ENCODE data around the gene COL6A5. TPM values are rescaled to one million over a fixed set of nuclear protein-coding genes. Genes with fewer than 3 reads are reported as not detected.

COL6A5 gene, protein sequence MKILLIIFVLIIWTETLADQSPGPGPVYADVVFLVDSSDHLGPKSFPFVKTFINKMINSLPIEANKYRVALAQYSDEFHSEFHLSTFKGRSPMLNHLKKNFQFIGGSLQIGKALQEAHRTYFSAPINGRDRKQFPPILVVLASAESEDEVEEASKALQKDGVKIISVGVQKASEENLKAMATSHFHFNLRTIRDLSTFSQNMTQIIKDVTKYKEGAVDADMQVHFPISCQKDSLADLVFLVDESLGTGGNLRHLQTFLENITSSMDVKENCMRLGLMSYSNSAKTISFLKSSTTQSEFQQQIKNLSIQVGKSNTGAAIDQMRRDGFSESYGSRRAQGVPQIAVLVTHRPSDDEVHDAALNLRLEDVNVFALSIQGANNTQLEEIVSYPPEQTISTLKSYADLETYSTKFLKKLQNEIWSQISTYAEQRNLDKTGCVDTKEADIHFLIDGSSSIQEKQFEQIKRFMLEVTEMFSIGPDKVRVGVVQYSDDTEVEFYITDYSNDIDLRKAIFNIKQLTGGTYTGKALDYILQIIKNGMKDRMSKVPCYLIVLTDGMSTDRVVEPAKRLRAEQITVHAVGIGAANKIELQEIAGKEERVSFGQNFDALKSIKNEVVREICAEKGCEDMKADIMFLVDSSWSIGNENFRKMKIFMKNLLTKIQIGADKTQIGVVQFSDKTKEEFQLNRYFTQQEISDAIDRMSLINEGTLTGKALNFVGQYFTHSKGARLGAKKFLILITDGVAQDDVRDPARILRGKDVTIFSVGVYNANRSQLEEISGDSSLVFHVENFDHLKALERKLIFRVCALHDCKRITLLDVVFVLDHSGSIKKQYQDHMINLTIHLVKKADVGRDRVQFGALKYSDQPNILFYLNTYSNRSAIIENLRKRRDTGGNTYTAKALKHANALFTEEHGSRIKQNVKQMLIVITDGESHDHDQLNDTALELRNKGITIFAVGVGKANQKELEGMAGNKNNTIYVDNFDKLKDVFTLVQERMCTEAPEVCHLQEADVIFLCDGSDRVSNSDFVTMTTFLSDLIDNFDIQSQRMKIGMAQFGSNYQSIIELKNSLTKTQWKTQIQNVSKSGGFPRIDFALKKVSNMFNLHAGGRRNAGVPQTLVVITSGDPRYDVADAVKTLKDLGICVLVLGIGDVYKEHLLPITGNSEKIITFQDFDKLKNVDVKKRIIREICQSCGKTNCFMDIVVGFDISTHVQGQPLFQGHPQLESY (N-terminal part only)
- not detected for polyA plus RNA-seq (2013, experiment 1 of 4)
- not detected for polyA plus RNA-seq (2013, experiment 2 of 4)
- not detected for polyA plus RNA-seq (2013, experiment 3 of 4)
- not detected for polyA plus RNA-seq (2013, experiment 4 of 4)

DNA sequence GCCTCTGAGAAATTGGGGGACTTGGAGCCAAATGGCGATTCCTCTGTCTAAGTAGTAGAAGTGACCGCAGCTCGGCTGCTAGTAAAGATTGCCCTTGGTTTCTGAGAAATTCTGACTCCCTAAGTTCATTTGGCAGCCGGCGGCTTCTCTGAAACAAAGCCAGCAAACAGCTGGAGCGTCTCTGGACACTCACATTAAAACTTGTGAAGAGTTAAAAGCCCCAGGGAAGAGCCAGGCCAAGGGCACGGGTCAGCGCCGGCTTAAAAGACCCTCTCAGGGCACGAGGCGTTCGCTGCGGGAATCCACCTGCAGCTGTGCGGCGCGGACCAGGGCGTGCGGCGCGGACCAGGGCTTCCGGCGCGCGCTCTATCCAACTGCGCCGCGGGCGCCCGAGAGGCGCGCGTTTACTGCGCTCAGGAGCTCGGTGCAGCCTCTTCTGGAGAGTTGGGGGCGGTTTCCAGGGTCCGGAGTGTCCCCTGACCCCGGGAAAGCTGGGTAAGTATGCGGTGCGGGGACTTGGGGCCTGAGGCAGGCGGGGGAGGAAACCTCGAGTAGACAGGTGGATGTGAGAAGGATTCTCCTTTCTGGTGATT lies at the start of gene COL6A5:
COL6A5 (plus strand) TSS at position 186 of the 593 bp plus-strand sequence. CDS start 27,967 bp downstream, outside the sequence.
- Histone ChIP-seq H3K4me1 (ENCODE audit: control insufficient read depth, insufficient read depth, low read length) (peaks cover 6% of the 10 kb centered on the region), H3K9me3 (ENCODE audit: control insufficient read depth, low read length) (no peaks in the 10 kb centered on the region), H3K27me3 (ENCODE audit: control insufficient read depth, insufficient read depth, low read length, poor library complexity, severe bottlenecking) (peaks cover 36% of the 10 kb centered on the region), H3K4me3 (ENCODE audit: insufficient read depth, low read depth, low read length) (peak within 1 kb of the TSS; percentile 23), H3K36me3 (ENCODE audit: control insufficient read depth, insufficient read depth, low read length) (no peaks in the 10 kb centered on the region), H3K27ac (ENCODE audit: insufficient read depth, low read depth, low read length, poor library complexity, severe bottlenecking) (no peak within 1 kb of the TSS)
- 2 to 3% methylated on average over 41 of the region's 41 CpGs for WGBS, 2 experiments

DNA sequence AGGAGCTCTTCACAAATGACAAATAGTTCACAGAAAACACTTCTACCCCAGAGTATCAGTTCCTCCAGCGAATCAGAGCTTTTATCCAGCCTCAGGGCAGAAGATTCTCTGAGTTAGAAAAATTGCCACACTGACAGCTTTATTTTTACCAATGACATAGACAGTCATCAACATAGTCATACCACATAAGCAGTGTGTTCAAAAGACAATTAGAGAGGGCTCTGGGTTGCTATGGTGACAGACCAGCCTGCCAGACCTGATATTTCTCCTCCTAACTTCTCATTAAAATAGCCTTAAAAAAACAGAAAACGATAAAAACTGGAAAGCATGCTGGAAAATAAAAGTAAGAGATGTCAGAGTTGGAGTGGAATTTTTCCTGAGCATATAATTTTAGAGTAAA lies 45.9 kb upstream of the COL6A5 start:
- Histone ChIP-seq H3K27ac (ENCODE audit: insufficient read depth, low read depth, low read length, poor library complexity, severe bottlenecking) (no peak overlapping the region), H3K9me3 (ENCODE audit: control insufficient read depth, low read length) (no peaks in the 10 kb centered on the region), H3K4me3 (ENCODE audit: insufficient read depth, low read depth, low read length) (no peak overlapping the region), H3K4me1 (ENCODE audit: control insufficient read depth, insufficient read depth, low read length) (no peaks in the 10 kb centered on the region), H3K27me3 (ENCODE audit: control insufficient read depth, insufficient read depth, low read length, poor library complexity, severe bottlenecking) (no peaks in the 10 kb centered on the region), H3K36me3 (ENCODE audit: control insufficient read depth, insufficient read depth, low read length) (no peaks in the 10 kb centered on the region)
- WGBS, 2 experiments: 48 to 69% methylated on average over 1 to 2 of the region's 2 CpGs

DNA sequence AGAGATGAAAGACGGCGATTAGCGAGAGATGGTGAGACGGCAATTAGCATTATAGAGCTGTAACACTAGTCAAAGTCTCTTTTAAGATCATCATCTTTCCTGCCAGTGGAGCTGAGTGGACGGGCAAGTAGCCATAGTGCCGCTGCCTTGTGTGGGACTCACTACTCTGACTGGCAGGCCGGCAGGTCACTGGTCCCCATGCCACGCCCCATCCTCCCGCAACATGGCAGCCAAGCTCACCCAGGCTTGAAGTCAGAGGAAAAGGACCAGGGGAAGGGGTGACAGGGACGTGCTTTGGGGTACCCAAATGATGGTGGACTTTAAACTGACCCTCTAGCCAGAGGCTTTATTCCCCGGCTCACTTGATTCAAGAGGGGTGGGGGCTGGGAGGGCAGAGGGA lies 44.6 kb upstream of the COL6A5 start:
- Histone ChIP-seq H3K4me1 (ENCODE audit: control insufficient read depth, insufficient read depth, low read length) (no peaks in the 10 kb centered on the region), H3K36me3 (ENCODE audit: control insufficient read depth, insufficient read depth, low read length) (no peaks in the 10 kb centered on the region), H3K27me3 (ENCODE audit: control insufficient read depth, insufficient read depth, low read length, poor library complexity, severe bottlenecking) (no peaks in the 10 kb centered on the region), H3K27ac (ENCODE audit: insufficient read depth, low read depth, low read length, poor library complexity, severe bottlenecking) (no peak overlapping the region), H3K4me3 (ENCODE audit: insufficient read depth, low read depth, low read length) (no peak overlapping the region), H3K9me3 (ENCODE audit: control insufficient read depth, low read length) (no peaks in the 10 kb centered on the region)
- 94 to 95% methylated on average over 11 of the region's 11 CpGs for WGBS, 2 experiments

DNA sequence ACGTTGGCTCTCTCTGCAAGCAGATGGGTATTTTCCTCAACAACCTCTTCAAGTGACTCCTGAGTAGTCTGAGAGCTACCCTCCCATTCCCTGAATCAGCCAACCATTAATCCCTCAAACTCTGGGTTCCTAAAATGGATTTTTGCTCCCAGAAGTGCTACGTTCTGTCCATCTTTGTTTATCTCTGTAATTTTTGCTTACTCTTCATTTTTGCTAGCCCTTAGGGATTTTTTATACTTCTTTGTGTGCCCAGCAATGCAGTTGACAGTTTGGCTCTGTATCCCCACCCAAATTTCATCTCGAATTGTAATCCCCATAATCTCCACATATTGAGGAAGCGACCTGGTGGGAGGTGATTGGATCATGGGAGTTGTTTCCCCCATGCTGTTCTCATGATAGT lies 35.4 kb upstream of the COL6A5 start:
- no peaks in the 10 kb centered on the region for H3K9me3 ChIP-seq (ENCODE audit: control insufficient read depth, low read length)
- no peak overlapping the region for H3K27ac ChIP-seq (ENCODE audit: insufficient read depth, low read depth, low read length, poor library complexity, severe bottlenecking)
- no peak overlapping the region for H3K4me3 ChIP-seq (ENCODE audit: insufficient read depth, low read depth, low read length)
- no peaks in the 10 kb centered on the region for H3K27me3 ChIP-seq (ENCODE audit: control insufficient read depth, insufficient read depth, low read length, poor library complexity, severe bottlenecking)
- no peaks in the 10 kb centered on the region for H3K36me3 ChIP-seq (ENCODE audit: control insufficient read depth, insufficient read depth, low read length)
- 81 to 92% methylated on average over 2 to 4 of the region's 4 CpGs for WGBS, 2 experiments
- H3K4me1 ChIP-seq (ENCODE audit: control insufficient read depth, insufficient read depth, low read length): no peaks in the 10 kb centered on the region

DNA sequence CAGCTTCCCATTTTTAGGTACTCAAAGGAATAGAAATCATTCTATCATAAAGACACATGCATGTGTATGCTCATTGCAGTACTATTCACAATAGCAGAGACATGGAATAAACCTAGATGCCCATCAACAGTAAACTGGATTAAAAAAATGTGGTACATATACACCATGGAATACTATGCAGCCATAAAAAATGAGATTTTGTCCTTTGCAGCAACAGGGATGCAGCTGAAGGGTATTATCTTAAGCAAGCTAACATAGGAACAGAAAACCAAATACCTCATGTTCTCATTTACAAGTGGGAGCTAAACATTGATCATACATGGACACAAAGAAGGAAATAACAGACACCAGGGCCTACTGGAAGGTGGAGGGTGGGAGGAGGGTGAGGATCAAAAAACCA lies 33.1 kb upstream of the COL6A5 start:
- Histone ChIP-seq H3K4me3 (ENCODE audit: insufficient read depth, low read depth, low read length) (no peak overlapping the region), H3K4me1 (ENCODE audit: control insufficient read depth, insufficient read depth, low read length) (no peaks in the 10 kb centered on the region), H3K9me3 (ENCODE audit: control insufficient read depth, low read length) (no peaks in the 10 kb centered on the region), H3K27me3 (ENCODE audit: control insufficient read depth, insufficient read depth, low read length, poor library complexity, severe bottlenecking) (no peaks in the 10 kb centered on the region), H3K27ac (ENCODE audit: insufficient read depth, low read depth, low read length, poor library complexity, severe bottlenecking) (no peak overlapping the region), H3K36me3 (ENCODE audit: control insufficient read depth, insufficient read depth, low read length) (no peaks in the 10 kb centered on the region)

DNA sequence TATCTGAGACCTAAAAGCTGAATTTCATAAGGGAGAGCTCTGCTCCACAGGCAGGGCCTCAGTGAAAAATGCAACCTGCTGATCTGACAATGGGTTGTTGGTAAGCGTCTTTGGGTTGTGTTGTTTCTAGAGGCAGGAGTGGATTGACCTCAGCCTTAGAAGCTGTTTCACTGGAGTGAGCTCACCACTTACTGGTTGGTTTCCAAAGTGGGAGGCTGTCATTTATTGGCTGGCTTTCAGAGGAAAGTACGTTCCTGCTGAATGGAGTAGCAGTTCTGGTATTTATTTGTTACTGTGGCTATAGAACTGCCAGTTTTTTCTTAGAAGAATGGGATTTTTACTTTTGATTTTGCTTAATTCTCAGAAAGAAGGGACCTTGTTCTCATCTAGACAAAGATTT lies 29.3 kb upstream of the COL6A5 start:
- Histone ChIP-seq H3K4me3 (ENCODE audit: insufficient read depth, low read depth, low read length) (no peak overlapping the region), H3K9me3 (ENCODE audit: control insufficient read depth, low read length) (no peaks in the 10 kb centered on the region), H3K27me3 (ENCODE audit: control insufficient read depth, insufficient read depth, low read length, poor library complexity, severe bottlenecking) (no peaks in the 10 kb centered on the region), H3K27ac (ENCODE audit: insufficient read depth, low read depth, low read length, poor library complexity, severe bottlenecking) (no peak overlapping the region), H3K4me1 (ENCODE audit: control insufficient read depth, insufficient read depth, low read length) (no peaks in the 10 kb centered on the region), H3K36me3 (ENCODE audit: control insufficient read depth, insufficient read depth, low read length) (no peaks in the 10 kb centered on the region)
- WGBS, 2 experiments: 86 to 92% methylated on average over 2 of the region's 2 CpGs

DNA sequence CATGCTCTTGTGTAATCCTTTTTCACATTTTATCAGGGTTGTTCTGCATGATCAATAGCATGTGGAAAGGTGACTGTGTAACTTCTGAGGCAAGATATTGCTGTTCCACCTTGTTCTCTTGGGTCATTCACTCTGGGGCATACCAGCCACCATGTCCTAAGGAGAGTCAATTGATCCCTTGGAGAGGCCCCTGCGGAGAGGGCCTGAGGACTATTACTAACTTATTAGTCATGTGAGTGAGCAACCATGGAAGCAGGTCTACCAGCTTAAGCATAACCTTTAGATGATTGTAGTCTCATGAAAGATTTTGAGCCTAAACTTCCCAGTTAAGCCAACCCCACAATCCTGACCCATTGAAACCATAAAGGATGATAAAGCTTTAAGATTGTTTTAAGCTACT lies 22.0 kb upstream of the COL6A5 start:
- H3K27me3 ChIP-seq (ENCODE audit: control insufficient read depth, insufficient read depth, low read length, poor library complexity, severe bottlenecking): no peaks in the 10 kb centered on the region
- H3K4me3 ChIP-seq (ENCODE audit: insufficient read depth, low read depth, low read length): no peak overlapping the region
- no peaks in the 10 kb centered on the region for H3K9me3 ChIP-seq (ENCODE audit: control insufficient read depth, low read length)
- 92 to 100% methylated on average over 1 of the region's 1 CpG for WGBS, 2 experiments
- no peaks in the 10 kb centered on the region for H3K4me1 ChIP-seq (ENCODE audit: control insufficient read depth, insufficient read depth, low read length)
- H3K27ac ChIP-seq (ENCODE audit: insufficient read depth, low read depth, low read length, poor library complexity, severe bottlenecking): no peak overlapping the region
- H3K36me3 ChIP-seq (ENCODE audit: control insufficient read depth, insufficient read depth, low read length): no peaks in the 10 kb centered on the region

DNA sequence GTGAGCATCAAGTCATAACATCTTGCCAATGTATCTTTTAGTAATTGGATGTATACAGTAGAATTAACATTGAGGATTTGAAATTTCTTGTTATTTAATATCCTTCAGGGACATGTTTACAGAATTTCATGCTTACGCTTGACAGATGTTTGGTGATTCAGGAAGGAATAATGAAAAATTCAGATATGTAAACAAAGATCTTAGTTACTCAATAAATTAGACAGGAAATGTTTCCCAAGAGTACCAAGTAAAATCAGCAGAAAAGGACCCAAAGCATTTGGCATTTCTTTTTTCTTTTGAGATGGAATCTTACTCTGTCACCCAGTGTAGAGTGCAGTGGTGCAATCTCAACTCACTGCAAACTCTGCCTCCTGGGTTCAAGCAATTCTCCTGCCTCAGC lies 4.7 kb upstream of the COL6A5 start:
- H3K27me3 ChIP-seq (ENCODE audit: control insufficient read depth, insufficient read depth, low read length, poor library complexity, severe bottlenecking): peaks cover 17% of the 10 kb centered on the region
- 100% methylated on average over 1 of the region's 1 CpG; no CpG with 5 or more reads in 1 of the 2 experiments for WGBS, 2 experiments
- H3K9me3 ChIP-seq (ENCODE audit: control insufficient read depth, low read length): no peaks in the 10 kb centered on the region
- H3K4me1 ChIP-seq (ENCODE audit: control insufficient read depth, insufficient read depth, low read length): peaks cover 6% of the 10 kb centered on the region
- H3K36me3 ChIP-seq (ENCODE audit: control insufficient read depth, insufficient read depth, low read length): no peaks in the 10 kb centered on the region
- H3K4me3 ChIP-seq (ENCODE audit: insufficient read depth, low read depth, low read length): no peak overlapping the region
- H3K27ac ChIP-seq (ENCODE audit: insufficient read depth, low read depth, low read length, poor library complexity, severe bottlenecking): no peak overlapping the region

DNA sequence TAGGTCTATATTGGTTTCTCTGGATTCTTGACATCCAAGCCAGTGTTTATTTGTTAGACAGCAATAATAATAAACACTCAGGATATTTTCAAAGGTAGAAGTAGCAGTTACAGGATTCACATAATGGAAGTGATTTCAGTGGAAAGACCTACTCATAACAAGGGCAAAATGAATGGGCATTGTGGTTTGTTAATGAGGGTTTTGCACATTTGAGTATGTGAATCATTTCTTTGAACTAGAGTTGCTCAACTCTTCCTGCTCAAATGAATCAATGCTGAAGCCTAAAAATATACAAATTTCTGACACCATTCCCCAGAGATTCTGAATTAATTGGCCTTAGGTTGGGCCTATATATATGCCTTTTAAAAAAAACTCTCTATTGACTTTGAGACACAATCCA lies 4.1 kb upstream of the COL6A5 start:
- Histone ChIP-seq H3K36me3 (ENCODE audit: control insufficient read depth, insufficient read depth, low read length) (no peaks in the 10 kb centered on the region), H3K27me3 (ENCODE audit: control insufficient read depth, insufficient read depth, low read length, poor library complexity, severe bottlenecking) (peaks cover 24% of the 10 kb centered on the region), H3K4me3 (ENCODE audit: insufficient read depth, low read depth, low read length) (no peak overlapping the region), H3K27ac (ENCODE audit: insufficient read depth, low read depth, low read length, poor library complexity, severe bottlenecking) (no peak overlapping the region), H3K9me3 (ENCODE audit: control insufficient read depth, low read length) (no peaks in the 10 kb centered on the region), H3K4me1 (ENCODE audit: control insufficient read depth, insufficient read depth, low read length) (peaks cover 6% of the 10 kb centered on the region)

All from ectodermal cell (in vitro differentiated cells).